Posterior vena cava (tissue), 2 donors: Measurements from ENCODE around the gene PCDHB15. TPM values are rescaled to one million over a fixed set of nuclear protein-coding genes. Genes with fewer than 3 reads are reported as not detected.
"Not testable (repeated sequence)": the region's sequence is repeated elsewhere in the genome, so short reads cannot be mapped to it uniquely, and the experiment has no call there.

Experiments used
- DNase-seq: peaks from one replicate; pipeline ENCODE4 v3.0.0-alpha.2; 2020; ENCODE audit warnings: low spot score
- intact Hi-C, 2 donors: fragments of 100-400 bp; cut with DNase I; formaldehyde crosslinking; loops; one replicate each; pipeline versions ENCODE4 v1.14.1 to v1.14.2; 2022 to 2023
- total RNA-seq, 2 donors: library from RNA; stranded (reverse); fragmentation: NEBNext Ultra II Directional; extraction: Animal tissue kit (Norgen Biotek cat#: 25700); gene quantifications; one replicate each; pipeline ENCODE4 v1.2.1, GENCODE V29; 2021
- donor health status: DM: yes; HTN: yes; CAD: no.
- donor health status: DM: yes; HTN: yes; CAD: no.

Gene PCDHB15
- total RNA-seq, 2 donors from 2014 or later = 3.8 to 4.4 TPM

DNA sequence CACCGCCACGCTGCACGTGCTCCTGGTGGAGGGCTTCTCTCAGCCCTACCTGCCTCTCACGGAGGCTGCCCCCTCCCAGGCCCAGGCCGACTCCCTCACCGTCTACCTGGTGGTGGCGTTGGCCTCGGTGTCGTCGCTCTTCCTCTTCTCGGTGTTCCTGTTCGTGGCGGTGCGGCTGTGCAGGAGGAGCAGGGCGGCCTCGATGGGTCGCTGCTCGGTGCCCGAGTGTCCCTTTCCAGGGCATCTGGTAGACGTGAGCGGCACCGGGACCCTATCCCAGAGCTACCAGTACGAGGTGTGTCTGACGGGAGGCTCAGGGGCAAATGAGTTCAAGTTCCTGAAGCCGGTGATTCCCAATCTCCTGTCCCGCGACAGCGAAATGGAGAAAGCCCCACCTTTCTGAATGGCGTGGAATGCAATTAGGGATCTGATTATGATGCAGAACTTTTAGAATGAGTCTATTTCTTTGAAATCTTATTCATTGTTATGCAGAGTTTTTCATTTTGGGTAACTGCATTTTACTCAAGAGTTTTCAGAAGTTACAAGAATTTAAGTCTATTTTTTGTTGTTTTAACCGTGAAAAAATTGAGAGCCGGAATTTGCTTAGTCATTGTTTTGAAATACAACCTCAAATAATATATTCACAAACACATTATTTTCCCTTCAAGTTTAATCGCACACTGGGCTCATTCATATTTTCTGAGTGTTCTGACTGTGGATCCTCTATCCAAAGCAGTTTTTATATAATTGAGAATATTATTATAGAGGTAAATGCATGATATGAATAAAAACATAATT lies 8.5 kb upstream of the PCDHB15 start:
- intact Hi-C loops = no loop called here
- no peak for DNase-seq

- intact Hi-C loops = no loop called here
- DNase-seq = no peak
Measured at GRCh38 chr5:141241496-141241895, 3.7 kb upstream of the PCDHB15 start.

- DNase-seq, intact Hi-C loops: not testable (repeated sequence)
Measured at GRCh38 chr5:141246971-141247370, 1.8 kb downstream of the PCDHB15 start.

DNA sequence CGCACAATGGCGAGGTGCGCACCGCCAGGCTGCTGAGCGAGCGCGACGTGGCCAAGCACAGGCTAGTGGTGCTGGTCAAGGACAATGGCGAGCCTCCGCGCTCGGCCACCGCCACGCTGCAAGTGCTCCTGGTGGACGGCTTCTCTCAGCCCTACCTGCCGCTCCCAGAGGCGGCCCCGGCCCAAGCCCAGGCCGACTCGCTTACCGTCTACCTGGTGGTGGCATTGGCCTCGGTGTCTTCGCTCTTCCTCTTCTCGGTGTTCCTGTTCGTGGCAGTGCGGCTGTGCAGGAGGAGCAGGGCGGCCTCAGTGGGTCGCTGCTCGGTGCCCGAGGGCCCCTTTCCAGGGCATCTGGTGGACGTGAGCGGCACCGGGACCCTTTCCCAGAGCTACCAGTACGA lies 2.2 kb downstream of the PCDHB15 start:
- DNase-seq, intact Hi-C loops: not testable (repeated sequence)

GRCh38 chr5:141250576-141250975 lies 5.4 kb downstream of the PCDHB15 start:
- intact Hi-C loops = no loop called here
- DNase-seq = no peak

GRCh38 chr5:141258464-141258863 lies 13.3 kb downstream of the PCDHB15 start:
- intact Hi-C loops = no loop called here
- DNase-seq = no peak

DNA sequence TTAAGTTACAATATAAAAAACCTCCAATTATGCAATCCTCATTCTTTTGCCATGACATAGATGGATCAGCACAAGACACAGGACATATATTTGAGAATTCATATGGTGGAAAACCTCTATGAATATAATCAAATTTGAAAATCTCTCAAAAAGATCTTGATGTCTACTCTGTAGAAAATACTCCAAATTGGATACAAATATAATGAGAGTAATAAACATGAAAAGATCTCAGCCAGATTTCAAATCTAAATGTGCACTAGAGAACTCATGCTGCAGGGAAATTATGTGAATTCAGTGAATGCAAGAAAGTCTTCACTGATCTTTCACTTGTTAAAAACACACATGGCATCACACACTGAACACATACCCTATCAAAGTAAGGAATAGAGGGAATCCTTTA lies 13.8 kb downstream of the PCDHB15 start:
- no peak for DNase-seq
- intact Hi-C loops = no loop called here

DNA sequence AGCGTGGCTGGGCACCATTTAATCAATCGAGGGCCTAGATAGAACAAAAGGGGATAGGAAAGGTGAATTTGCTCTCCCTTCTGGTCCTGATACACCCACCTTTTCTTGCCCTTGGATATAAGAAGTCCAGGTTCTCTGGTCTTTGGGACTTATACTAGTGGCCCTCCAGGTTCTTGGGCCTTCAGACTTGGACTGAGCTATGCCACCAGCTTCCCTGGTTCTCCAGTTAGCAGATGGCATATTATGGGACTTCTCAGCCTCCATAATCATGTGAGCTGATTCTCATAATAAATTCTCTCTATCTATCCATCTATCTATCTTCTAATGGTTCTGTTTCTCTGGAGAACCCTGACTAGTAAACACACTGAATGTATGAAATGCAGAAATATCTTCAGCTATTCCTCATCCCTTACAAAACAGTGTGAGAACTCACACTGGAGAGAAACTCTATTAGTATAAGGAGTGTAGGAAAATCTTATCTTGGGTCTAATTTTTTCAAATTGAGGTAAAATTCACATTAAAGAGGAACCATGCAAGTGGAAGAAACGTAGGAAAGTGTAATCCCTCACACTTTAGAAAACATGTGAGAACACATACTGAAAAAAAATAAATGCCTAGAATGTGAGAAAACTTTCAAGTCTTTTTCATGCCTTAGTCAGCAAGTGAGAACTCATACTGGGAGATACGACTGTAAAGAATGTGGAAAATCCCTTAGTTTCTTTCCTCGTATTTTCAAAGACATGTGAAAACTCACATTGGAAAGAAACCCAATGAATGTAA lies 15.5 kb downstream of the PCDHB15 start:
- intact Hi-C loops = no loop called here

GRCh38 chr5:141261238-141261546 lies 16.0 kb downstream of the PCDHB15 start:
- no peak for DNase-seq
- intact Hi-C loops = no loop called here

More for the DNA sequence above, 15.5 kb downstream of the PCDHB15 start:
- DNase-seq = no peak

- no peak for DNase-seq
- intact Hi-C loops = no loop called here
Measured at GRCh38 chr5:141269195-141269594, 24.0 kb downstream of the PCDHB15 start.

- intact Hi-C loops = no loop called here
- DNase-seq = no peak
Measured at GRCh38 chr5:141272906-141273305, 27.7 kb downstream of the PCDHB15 start.

DNA sequence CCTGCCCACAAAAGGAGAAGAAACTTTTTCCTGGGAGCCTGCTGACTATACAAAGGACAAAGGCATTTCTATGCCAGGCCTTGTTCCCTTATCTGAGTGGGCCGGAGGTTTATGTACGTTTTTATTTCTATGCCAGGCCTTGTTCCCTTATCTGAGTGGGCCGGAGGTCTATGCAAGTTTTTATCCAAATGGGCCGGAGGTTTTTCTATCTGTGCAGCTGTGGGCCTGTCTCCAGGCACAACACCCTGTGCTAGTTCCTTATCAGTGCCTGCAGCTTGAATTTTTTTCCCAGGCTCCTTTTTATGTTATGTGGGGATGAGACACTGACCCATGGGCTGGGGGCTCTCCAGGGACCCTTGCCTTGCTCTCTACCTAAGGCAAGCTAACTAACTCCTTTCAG lies 53.2 kb downstream of the PCDHB15 start:
- DNase-seq = no peak
- intact Hi-C loops = no loop called here

Other genes starting within 250 kb of the PCDHB15 start
- gene PCDHB1, start 194.0 kb upstream of the PCDHB15 start, total RNA-seq = not detected
- gene PCDHB2, start 150.8 kb upstream of the PCDHB15 start, total RNA-seq = 1 to 10 TPM; 2.3 to 3.2 TPM
- gene PCDHB3, start 144.9 kb upstream of the PCDHB15 start, total RNA-seq = 1 to 10 TPM; 1.2 to 1.3 TPM
- gene PCDHB4, start 123.6 kb upstream of the PCDHB15 start, total RNA-seq = 1 to 10 TPM; 4.1 to 5.2 TPM
- 1 to 10 TPM; 2.8 to 3.1 TPM for gene PCDHB5, start 110.2 kb upstream of the PCDHB15 start, total RNA-seq
- 1 to 10 TPM in 1 of 2 donors, under 1 TPM in 1; 0.95 to 1.6 TPM for gene PCDHB6, start 95.3 kb upstream of the PCDHB15 start, total RNA-seq
- gene PCDHB7, start 72.8 kb upstream of the PCDHB15 start, total RNA-seq = 1 to 10 TPM; 2.6 to 5.5 TPM
- 1 to 10 TPM; 2.3 to 3.5 TPM for gene PCDHB8, start 67.6 kb upstream of the PCDHB15 start, total RNA-seq
- 1 to 10 TPM; 3.0 to 5.0 TPM for gene PCDHB16, start 63.0 kb upstream of the PCDHB15 start, total RNA-seq
- 1 to 10 TPM; 1.1 to 5.3 TPM for gene PCDHB9, start 58.2 kb upstream of the PCDHB15 start, total RNA-seq
- gene PCDHB10, start 53.0 kb upstream of the PCDHB15 start, total RNA-seq = 1 to 10 TPM; 2.6 to 3.8 TPM
- 1 to 10 TPM; 3.6 to 4.0 TPM for gene PCDHB11, start 45.8 kb upstream of the PCDHB15 start, total RNA-seq
- 1 to 10 TPM; 3.6 to 4.1 TPM for gene PCDHB12, start 36.7 kb upstream of the PCDHB15 start, total RNA-seq
- gene PCDHB13, start 31.5 kb upstream of the PCDHB15 start, total RNA-seq = 1 to 10 TPM; 3.9 to 6.4 TPM
- 1 to 10 TPM; 5.0 to 8.7 TPM for gene PCDHB14, start 22.1 kb upstream of the PCDHB15 start, total RNA-seq
- gene SLC25A2, start 58.7 kb downstream of the PCDHB15 start, total RNA-seq = under 1 TPM; 0.46 to 1.00 TPM
- gene TAF7, start 75.4 kb downstream of the PCDHB15 start, total RNA-seq = 10 to 100 TPM; 57.9 to 63.1 TPM
- under 1 TPM; 0.81 to 0.93 TPM for gene PCDHGA1, start 85.1 kb downstream of the PCDHB15 start, total RNA-seq
- gene PCDHGA2, start 93.4 kb downstream of the PCDHB15 start, total RNA-seq = 1 to 10 TPM; 3.7 to 7.4 TPM
- 1 to 10 TPM; 2.0 to 3.0 TPM for gene PCDHGA3, start 98.4 kb downstream of the PCDHB15 start, total RNA-seq
- 1 to 10 TPM; 2.6 to 2.8 TPM for gene PCDHGB1, start 104.7 kb downstream of the PCDHB15 start, total RNA-seq
- 1 to 10 TPM; 4.7 to 5.5 TPM for gene PCDHGA4, start 109.6 kb downstream of the PCDHB15 start, total RNA-seq
- gene PCDHGB2, start 114.6 kb downstream of the PCDHB15 start, total RNA-seq = 1 to 10 TPM; 4.7 to 5.2 TPM
- gene PCDHGA5, start 118.8 kb downstream of the PCDHB15 start, total RNA-seq = 1 to 10 TPM; 3.9 to 5.2 TPM
- 1 to 10 TPM; 4.9 to 5.0 TPM for gene PCDHGB3, start 124.8 kb downstream of the PCDHB15 start, total RNA-seq
- 1 to 10 TPM; 6.6 to 7.9 TPM for gene PCDHGA6, start 128.5 kb downstream of the PCDHB15 start, total RNA-seq
- gene PCDHGA7, start 137.3 kb downstream of the PCDHB15 start, total RNA-seq = 1 to 10 TPM; 4.0 to 4.3 TPM
- 1 to 10 TPM; 4.8 to 5.7 TPM for gene PCDHGB4, start 142.3 kb downstream of the PCDHB15 start, total RNA-seq
- gene PCDHGA8, start 147.2 kb downstream of the PCDHB15 start, total RNA-seq = 1 to 10 TPM; 2.0 to 2.4 TPM
- 1 to 10 TPM; 8.1 to 9.5 TPM for gene PCDHGB5, start 152.6 kb downstream of the PCDHB15 start, total RNA-seq
- 1 to 10 TPM; 5.6 to 7.2 TPM for gene PCDHGA9, start 157.4 kb downstream of the PCDHB15 start, total RNA-seq
- 1 to 10 TPM; 6.7 to 8.5 TPM for gene PCDHGB6, start 162.6 kb downstream of the PCDHB15 start, total RNA-seq
- 1 to 10 TPM; 5.7 to 6.6 TPM for gene PCDHGA10, start 167.6 kb downstream of the PCDHB15 start, total RNA-seq
- gene PCDHGB7, start 172.3 kb downstream of the PCDHB15 start, total RNA-seq = 10 to 100 TPM; 12.2 to 17.1 TPM
- gene PCDHGA11, start 175.7 kb downstream of the PCDHB15 start, total RNA-seq = 1 to 10 TPM; 4.6 to 4.8 TPM
- gene PCDHGA12, start 185.1 kb downstream of the PCDHB15 start, total RNA-seq = 10 to 100 TPM in 1 of 2 donors, 1 to 10 TPM in 1; 5.2 to 11.6 TPM
- gene PCDHGC3, start 230.6 kb downstream of the PCDHB15 start, total RNA-seq = 10 to 100 TPM; 71.1 to 90.6 TPM
- 1 to 10 TPM; 2.0 to 2.9 TPM for gene PCDHGC4, start 239.6 kb downstream of the PCDHB15 start, total RNA-seq
- 1 to 10 TPM; 2.3 to 2.6 TPM for gene PCDHGC5, start 243.7 kb downstream of the PCDHB15 start, total RNA-seq